22Rv1 (cell line): ENCODE data around the gene PCSK5.

ENCODE experiments used
- CTCF ChIP-seq: fragments of 450-650 bp; IDR thresholded peaks from 2 replicates; pipeline ENCODE4 v1.5.1; 2017; ENCODE audit warnings: mild to moderate bottlenecking
- ZFX ChIP-seq: fragments of 450-650 bp; IDR thresholded peaks from 2 replicates; pipeline ENCODE4 v1.6.1; 2017; ENCODE audit warnings: antibody characterized with exemption, borderline replicate concordance

DNA sequence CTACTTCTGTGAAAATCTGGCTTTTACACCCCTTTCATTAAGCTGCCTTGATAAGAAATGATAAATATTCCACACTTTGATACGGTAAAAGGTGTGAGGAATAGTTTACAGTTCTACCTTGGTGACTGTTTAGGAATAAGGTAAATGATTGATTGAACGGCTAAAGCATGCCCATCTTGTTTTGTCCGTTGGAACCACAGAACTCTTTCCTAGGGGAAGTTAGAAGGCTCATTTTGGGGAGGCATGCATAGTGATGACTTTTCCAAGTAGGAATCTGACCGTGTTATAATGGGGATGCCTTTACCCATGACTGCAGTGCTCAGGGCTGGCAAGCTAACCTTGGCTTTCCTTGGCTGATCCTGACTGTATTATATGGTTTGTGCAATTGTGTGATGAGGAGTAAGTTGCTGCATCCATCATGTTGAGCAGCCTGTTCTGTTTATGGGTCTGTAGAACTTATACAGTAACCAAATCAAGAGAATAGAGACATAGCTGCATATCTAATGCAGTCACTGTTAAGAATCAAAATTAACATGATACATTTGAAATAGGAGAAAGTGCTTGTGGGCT, 24.5 kb downstream of the PCSK5 start:
- no peak for TF ChIP-seq CTCF
- TF ChIP-seq ZFX, result no peak
